Stimulated activated CD4-positive, alpha-beta T cell treated with anti-CD3 and anti-CD28 coated beads, Interleukin-12 subunit alpha, Interleukin-12 subunit beta, amount 100 ng/mL, for 4 hours (primary cell): Measurements from ENCODE around the gene SOX8.

Source experiments
- DNase-seq: peaks from one replicate; pipeline ENCODE4 v3.0.0-alpha.2; 2020

The SOX8 gene

GRCh38 chr16:974611-975261 is 6.8 kb upstream of the SOX8 start:
- DNase-seq, result no peak

- DNase-seq, result no peak
Observed at GRCh38 chr16:975291-975690, 6.3 kb upstream of the SOX8 start.

- DNase-seq, result peak; percentile 35
Observed at GRCh38 chr16:976389-976931, 5.1 kb upstream of the SOX8 start.

- no peak for DNase-seq
Observed at GRCh38 chr16:977081-977701, 4.4 kb upstream of the SOX8 start.

- DNase-seq, result no peak
Observed at GRCh38 chr16:977896-978295, 3.7 kb upstream of the SOX8 start.

DNA sequence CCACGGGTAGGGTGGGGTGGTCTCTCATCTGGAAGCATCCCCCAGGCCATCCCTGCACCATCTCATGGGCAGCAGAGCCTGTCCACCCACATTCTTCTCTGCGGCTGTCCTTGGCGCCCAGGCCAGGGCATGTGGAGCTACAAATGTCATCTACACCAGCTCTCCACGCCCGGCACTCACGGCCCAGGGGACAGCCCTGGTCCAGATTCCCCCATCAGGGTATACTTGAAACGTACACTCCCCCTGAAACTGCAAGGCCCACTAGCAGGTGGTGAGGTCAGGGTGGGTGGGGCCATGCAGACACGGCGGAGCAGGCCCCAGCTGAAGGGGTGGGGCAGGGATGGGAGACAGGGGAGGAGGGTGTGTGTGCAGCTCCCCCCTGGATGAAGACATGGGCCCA is 3.2 kb upstream of the SOX8 start:
- DNase-seq, result no peak

GRCh38 chr16:979147-979546 is 2.4 kb upstream of the SOX8 start:
- no peak for DNase-seq

DNA sequence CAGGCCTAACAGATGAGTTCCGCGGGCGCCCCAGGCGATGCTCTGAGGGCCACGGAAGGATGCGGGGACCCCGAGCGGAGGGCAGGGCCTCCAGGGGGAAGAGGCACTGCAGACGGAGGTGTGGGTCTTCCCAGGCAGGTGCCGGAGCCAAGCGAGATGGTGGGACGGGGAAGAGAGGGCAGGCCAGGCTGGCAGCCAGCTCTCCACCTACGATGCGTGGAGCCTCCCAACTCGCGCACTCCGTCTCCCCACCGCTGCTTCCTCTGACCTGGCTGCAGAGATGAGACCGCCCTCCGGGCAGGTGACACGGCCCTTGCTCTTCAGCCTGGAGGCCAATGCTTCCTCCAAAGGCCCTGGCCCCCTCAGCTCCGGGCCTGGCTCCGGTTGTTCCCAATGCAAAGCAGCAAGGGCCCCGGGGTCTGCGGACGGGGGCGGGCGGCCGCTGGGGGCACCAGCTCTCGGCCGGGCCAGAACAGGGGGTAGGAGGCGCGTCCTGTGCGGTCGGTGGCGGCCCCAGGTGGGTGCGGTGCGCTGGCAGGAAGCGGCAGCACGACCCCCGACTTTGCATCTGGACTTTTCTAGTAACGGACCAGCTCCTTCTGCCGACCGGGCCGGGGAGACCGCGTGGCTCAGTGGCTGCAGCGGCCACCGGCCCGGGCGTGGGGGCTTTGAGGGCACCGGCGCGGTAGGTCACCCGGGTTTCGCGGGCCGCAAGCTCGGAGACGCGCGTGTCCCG is 1.5 kb upstream of the SOX8 start:
- no peak for DNase-seq

DNA sequence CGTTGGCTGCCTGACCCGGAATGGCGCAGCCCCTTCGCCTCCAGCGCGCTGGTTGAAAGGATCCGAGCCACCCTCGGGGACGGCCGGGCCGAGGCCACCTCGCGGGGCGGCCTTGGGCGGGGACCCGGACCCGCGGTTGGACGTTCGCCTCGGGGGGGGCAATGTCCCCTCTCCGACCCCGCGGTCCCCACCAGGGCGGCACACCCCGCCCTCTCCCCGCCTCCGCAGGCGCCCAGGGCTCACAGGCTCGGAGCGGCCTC is 1.0 kb upstream of the SOX8 start:
- DNase-seq, result no peak

DNA sequence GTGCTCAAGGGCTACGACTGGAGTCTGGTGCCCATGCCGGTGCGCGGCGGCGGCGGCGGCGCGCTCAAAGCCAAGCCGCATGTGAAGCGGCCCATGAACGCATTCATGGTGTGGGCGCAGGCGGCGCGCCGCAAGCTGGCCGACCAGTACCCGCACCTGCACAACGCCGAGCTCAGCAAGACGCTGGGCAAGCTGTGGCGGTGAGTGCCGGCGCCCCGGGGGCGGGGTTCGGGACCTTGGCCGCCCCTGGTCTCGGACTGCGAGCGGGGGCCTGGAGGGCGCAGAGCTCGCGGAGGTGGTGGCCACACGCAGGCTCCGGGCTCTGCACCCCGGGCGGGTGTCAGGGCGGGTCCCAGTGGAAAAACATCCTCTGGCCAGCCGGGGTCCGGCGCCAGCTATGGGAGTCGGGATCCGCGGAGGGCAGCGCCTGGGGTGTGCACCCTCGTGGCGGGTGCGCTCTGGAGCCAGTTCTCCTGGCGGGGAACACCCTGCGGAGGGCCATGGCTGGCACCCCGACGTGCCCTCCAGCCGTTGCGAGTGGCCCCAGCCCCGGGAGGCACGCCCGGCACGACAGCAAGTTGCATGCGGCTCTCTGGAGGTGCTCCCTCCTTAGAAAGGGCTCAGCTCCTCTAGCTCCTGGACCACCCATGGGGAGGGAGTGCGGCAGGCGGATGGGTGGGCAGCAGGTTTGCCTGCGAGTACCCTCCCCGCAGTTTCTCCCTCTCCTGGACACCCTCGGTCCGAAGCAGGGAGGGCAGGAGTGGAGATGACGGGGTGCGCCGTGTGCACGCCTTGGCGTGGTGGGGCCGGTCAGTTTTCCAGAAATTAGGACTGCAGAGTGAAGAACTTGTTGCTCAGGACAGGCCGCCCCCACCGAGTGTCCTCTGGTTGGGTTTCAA is 824 bp downstream of the SOX8 start:
- no peak for DNase-seq

DNA sequence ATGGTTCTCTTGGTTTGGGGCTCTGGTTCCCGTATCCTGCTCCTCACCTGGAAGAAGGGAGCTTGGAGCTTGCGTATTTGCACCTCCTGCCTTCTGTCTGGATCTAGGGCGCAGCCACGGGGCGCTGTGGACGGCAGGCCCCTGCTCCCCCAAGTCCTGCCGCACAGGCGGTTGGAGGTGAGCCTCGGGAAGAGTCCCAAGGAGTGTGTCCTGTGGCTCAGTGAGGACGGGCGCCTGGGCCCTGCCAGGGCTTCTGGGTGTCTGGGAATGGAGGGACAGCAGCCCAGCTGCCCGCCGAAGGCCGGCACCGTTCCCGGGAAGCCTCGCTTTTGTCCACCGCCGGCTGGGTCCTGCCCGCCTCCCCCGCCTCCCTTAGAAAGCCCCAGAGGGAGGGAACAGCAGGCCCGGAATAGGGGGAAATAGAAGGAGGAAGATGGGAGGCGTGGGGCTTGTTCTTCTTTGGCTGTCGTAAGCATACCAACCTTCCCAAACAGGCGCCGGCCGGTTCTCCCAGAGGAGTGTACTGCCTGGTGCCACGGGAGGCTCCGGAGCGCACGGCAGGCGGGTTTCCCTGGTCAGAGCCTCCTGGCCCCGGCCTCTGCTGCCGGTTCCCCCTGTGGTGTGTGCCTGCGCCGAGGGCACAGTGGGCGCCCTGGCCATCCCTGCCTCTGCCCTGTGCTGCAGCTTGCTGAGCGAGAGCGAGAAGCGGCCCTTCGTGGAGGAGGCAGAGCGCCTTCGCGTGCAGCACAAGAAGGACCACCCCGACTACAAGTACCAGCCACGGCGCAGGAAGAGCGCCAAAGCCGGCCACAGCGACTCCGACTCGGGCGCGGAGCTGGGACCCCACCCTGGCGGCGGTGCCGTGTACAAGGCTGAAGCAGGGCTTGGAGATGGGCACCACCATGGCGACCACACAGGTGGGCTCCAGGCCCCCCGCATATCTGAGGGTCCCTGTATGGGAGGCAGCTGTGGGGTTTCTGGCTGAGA is 1.8 kb downstream of the SOX8 start:
- DNase-seq, result no peak

- no peak for DNase-seq
Observed at GRCh38 chr16:984121-984694, 2.6 kb downstream of the SOX8 start.

DNA sequence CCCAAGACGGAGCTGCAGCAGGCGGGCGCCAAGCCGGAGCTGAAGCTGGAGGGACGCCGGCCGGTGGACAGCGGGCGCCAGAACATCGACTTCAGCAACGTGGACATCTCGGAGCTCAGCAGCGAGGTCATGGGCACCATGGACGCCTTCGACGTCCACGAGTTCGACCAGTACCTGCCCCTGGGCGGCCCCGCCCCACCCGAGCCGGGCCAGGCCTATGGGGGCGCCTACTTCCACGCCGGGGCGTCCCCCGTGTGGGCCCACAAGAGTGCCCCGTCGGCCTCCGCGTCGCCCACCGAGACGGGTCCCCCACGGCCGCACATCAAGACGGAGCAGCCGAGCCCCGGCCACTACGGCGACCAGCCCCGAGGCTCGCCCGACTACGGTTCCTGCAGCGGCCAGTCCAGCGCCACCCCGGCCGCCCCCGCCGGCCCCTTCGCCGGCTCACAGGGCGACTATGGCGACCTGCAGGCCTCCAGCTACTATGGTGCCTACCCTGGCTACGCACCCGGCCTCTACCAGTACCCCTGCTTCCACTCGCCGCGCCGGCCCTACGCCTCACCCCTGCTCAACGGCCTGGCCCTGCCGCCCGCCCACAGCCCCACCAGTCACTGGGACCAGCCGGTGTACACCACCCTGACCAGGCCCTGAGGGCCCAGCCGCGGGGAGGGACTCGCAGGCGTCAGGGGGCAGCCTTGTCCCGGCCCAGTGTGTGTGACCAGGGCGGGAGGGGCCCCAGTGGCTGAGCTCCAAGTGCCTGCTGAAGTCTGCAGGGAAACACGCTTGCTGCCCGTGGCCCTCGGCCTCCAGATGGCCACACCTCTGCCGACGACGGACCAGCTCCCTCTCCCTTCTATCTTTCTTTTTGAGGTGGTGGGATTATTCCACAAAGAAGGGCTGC is 3.4 kb downstream of the SOX8 start:
- DNase-seq, result no peak

GRCh38 chr16:985646-986400 is 4.3 kb downstream of the SOX8 start:
- DNase-seq, result no peak

DNA sequence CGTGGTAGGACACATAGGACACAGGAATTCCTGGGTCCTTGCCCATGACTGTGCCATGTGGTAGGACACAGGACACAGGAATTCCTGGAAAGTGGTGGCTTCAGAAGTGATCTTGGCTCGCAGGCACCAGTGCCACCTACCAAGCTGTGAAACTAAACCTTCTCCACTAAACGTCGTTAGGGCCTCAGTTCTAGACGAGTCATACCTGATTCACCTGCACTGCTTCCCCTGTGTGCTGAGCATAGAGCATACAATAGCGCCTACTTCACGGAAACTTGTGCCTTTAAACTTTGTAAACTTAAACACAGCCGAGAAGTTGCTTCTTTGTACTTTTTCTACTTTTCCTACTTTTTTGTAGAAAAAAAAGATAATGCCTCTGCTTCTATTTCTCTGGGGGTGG is 4.8 kb downstream of the SOX8 start:
- DNase-seq, result no peak

- DNase-seq, result no peak
Observed at GRCh38 chr16:986925-987582, 5.5 kb downstream of the SOX8 start.

GRCh38 chr16:987906-988305 is 6.3 kb downstream of the SOX8 start:
- no peak for DNase-seq

- DNase-seq, result no peak
Observed at GRCh38 chr16:988471-989353, 7.1 kb downstream of the SOX8 start.
